H4 (cell line): ENCODE measurements around the gene C20orf144. TPM values are rescaled to one million over a fixed set of nuclear protein-coding genes. Genes with fewer than 3 reads are reported as not detected.
"Not testable (repeated sequence)": the region's sequence is repeated elsewhere in the genome, so short reads cannot be mapped to it uniquely, and the experiment has no call there.

ENCODE experiments used
- DNase-seq: peaks from one replicate; pipeline ENCODE4 v3.0.0-alpha.2; 2015; ENCODE audit warnings: low spot score
- total RNA-seq: library from RNA; depleted of rRNA; stranded (reverse); fragments of >200 nt; shearing (Covaris generic); gene quantifications from 2 replicates; pipeline ENCODE4 v1.2.3, GENCODE V29; 2014; rRNA removed

C20orf144 gene
- total RNA-seq, 1 experiment from 2014 or later = not detected

DNA sequence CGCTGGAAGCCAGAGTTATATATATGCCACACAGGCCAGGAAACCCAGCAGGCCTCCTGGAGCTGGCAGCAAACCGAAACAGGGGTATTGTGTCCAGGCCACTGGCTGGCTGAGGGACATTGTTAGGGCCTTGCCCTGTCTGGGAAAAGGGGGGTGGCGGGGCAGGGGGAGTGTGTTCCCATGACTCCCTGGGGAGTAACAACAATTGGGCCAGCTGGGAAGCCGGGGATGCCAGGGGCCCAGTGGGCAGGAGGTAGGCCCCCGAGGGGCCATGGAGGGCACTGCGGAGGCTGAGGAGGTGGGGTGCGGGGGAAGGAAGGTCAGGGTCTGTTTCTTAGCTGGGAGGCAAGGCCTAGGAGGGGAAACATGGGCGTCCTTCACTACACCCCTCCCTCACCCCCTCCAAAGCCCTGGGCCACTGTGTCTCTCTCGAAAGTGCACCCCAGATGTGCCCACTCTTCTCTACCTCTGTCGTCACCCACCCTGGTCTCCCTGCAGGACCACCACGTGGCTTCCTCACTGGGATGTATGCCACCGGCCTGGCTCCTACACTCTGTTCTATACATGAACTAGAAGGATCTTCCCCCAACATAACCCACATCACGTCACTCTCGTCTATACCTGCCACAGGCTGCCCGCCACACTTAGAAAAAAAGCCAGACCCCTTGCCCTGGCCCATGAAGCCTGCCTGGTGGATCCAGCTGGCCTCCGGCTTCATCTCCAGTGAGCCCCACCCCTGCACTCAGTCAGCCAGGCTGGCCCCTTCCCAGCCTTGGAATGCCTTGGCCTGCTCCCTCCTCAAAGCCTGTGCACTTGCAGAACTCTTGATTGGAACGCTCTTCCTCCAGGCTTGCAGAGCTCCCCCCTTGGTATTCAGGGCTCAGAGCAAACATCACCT, 31.9 kb downstream of the C20orf144 start:
- no peak for DNase-seq

DNA sequence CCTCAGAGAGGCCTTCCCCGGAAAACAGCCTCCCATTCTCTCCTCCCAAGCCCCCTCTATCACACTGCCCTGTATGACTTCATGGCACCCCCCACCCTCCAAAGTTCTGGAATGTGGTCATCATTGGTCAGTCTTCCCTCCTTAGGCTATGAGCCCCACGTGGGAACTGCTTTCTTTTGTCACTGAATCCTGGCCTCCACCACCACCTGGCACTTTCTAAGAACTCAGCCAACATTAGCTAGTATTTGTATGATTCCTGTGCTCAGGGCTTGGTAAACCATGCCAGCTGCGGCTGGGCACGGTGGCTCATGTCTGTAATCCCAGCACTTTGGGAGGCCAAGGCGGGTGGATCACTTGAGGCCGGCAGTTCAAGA, 32.5 kb downstream of the C20orf144 start:
- no peak for DNase-seq

DNA sequence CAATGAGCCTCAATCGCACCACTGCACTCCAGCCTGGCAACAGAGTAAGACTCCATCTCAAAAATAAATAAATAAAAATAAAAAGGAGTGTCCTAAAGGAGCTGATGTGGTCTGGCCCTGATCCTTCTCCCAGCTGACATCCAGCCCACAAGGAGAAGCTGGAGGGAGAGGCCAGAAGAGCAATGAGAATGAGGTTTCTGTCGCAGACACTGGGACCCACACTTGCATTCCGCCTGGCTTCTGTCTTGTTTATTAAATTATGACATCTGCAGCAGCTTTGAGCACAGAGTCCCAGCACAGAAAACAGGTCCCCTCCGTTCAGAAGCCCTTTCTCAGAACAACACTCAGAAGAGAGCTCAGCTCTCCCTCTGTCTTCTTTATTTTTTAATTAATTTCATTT, 34.3 kb downstream of the C20orf144 start:
- no peak for DNase-seq

DNA sequence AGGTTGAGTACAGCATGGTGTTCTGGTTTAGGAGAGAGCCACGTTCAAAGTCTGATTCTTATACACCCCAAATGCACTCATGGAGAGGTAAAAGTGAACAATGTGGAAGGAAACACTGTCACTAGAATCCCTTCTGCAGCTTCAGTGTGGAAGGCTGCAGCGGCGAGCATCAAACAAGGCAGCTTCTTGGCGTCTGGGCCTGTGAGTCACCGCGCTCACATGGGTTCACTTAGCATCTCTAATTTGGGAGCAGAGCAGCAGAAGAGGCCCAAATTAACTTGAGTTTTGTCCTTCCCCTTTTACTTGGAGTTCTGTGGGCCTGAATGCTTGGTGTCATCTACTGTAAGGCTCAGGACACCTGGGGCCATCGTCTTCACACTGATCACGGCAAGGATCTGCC, 35.0 kb downstream of the C20orf144 start:
- no peak for DNase-seq

DNA sequence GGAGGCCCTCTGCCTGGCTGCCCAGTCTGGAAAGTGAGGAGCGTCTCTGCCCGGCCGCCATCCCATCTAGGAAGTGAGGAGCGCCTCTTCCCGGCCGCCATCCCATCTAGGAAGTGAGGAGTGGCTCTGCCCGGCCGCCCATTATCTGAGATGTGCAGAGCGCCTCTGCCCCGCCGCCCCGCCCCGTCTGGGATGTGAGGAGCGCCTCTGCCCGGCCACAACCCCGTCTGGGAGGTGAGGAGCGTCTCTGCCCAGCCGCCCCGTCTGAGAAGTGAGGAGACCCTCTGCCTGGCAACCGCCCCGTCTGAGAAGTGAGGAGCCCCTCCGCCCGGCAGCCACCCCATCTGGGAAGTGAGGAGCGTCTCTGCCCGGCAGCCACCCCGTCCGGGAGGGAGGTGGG, 36.8 kb downstream of the C20orf144 start:
- DNase-seq = not testable (repeated sequence)

DNA sequence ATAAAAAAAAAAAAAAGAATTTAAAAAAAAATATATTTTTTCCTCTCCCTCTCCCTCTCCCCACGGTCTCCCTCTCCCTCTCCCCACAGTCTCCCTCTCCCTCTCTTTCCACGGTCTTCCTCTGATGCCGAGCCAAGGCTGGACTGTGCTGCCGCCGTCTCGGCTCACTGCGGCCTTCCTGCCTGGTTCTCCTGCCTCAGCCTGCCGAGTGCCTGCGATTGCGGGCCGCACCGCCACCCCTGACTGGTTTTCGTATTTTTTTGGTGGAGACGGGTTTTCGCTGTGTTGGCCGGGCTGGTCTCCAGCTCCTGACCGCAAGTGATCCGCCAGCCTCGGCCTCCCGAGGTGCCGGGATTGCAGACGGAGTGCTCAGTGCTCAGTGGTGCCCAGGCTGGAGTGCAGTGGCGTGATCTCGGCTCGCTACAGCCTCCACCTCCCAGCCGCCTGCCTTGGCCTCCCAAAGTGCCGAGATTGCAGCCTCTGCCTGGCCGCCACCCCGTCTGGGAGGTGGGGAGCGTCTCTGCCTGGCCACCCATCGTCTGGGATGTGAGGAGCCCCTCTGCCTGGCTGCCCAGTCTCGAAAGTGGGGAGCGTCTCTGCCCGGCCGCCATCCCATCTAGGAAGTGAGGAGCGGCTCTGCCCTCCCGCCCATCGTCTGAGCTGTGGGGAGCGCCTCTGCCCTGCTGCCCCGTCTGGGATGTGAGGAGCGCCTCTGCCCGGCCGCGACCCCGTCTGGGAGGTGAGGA, 38.7 kb downstream of the C20orf144 start:
- not testable (repeated sequence) for DNase-seq

DNA sequence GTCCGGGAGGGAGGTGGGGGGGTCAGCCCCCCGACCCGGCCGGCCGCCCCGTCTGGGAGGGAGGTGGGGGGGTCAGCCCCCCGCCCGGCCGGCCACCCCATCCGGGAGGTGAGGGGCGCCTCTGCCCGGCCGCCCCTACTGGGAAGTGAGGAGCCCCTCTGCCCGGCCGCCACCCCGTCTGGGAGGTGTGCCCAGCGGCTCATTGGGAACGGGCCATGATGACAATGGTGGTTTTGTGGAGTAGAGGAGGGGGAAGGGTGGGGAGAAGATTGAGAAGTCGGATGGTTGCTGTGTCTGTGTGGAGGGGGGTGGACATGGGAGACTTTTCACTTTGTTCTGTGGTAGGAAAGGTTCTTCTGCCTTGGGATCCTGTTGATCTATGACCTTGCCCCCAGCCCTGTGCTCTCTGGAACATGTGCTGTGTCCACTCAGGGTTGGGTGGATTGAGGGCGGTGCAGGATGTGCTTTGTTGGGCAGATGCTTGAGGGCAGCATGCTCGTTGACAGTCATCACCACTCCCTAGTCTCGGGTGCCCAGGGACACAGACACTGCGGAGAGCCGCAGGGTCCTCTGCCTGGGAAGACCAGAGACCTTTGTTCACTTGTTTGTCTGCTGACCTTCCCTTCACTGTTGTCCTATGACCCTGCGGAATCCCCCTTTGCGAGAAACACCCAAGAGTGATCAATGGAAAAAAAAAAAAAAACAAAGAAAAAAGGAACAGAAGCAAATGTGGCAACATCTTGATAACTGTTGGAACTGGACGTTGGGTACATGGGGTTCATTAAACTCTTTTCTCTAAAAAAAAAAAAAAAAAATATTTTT, 39.7 kb downstream of the C20orf144 start:
- no peak for DNase-seq

DNA sequence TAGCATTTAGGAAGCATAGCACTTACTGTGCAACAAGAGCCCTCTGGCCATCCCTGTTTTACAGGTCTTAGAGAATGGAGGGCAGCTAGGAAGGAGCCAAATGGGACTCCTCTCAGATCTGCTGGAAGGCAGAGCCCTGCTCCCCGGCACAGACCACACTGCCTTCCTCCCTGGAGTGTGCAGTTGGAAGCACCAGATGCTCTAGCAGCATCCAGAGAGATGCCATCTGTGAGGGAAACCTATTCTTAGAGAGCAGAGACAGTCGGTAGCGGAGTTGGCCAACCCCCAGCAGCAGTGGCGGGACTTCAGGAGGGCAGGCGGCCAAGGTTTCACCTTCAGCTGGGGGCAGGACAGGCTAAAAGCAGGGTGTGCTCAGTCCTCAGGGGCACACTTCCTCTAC, 40.7 kb downstream of the C20orf144 start:
- no peak for DNase-seq

DNA sequence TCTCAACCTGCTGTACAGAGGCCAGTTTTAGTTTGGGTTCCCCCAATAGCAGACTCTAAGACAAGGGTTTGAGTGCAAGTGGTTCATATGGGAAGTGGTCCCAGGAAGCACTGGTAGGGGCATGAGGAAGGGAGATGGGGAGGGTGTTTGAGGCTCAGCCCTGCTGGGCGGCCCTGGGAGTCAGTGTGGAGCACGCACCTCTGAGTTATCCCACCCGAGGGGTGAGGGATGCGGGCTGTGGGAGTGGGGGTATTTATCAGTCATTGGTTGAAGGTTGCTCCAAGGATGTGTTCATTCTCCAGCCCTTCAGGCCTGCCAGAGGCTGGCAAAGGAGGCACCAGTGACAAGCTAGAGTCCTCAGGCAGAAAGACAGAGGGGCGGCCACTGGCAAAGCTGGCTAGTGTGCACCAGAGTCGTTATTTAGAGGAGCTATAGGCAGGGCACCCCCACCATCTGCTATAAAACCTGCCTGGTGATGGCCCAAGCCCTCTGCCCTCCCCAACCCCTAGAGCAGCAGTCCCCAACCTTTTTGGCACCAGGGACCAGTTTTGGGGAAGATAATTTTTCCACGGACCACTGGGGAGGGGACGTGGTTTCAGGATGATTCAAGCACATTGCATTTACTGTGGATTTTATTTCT, 41.5 kb downstream of the C20orf144 start:
- no peak for DNase-seq

DNA sequence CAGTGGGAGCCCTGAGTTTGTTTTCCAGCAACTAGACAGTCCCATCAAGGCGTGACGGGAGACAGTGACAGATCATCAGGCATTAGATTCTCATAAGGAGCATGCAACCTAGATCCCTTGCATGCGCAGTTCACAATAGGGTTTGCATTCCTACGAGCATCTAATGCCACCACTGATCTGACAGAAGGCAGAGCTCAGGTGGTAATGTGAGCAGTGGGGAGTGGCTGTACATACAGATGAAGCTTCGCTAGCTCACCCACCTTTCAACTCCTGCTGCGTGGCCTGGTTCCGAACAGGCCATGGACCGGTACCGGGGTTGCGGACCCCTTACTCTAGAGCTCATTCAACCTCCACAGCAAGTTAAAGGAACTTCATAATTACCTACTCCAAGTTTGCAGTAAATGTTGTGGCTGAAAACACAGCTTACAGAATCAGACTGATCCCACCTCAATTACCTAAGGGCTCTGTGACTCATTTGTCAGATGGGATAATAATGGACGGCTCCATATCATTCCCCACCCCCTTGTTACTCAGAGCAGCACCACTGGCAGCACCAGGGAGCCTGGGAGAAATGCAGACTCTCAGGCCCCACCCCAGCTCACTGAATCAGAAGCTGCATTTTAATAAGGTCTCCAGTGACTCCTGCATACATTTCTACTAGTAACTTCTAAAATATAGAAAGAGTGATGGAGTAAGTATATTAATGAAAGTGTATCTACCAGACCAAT, 42.2 kb downstream of the C20orf144 start:
- DNase-seq = no peak

DNA sequence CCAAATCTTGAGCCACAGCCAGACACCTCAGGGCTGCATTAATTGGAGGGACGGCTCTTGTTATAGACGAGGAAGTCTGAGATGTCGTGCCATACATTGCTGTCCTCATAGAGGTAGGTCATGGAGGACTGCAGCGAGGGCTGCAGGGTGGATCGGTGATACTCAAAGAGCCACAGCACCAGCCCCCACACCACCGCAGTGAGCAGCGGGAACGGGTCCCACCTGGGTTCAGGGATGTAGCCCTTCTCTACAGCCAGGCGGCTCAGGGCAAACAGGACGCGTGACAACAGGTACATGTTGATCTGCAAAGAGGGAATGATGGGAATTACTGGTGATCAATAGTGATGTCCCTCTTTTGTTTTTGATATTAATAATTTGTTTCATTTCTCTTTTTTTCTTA, 45.5 kb downstream of the C20orf144 start:
- no peak for DNase-seq

DNA sequence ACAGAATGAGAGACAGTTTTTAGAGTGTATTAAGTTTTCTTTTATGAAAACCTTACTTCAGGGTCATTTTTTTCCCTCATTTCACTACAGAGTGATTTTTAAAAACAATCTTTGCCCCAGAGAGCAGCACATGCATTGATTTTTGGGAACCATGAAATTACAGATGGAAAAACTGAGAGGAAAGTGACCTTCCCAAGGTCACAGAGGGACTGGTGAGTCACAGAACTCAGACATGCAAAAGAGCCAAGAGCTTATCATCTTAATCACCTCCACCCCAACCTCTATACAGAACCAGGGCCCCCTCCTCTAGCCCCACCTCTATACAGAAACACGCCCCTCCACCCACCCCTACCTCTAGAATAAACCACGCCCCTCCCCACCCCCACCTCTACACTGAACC, 47.3 kb downstream of the C20orf144 start:
- no peak for DNase-seq

DNA sequence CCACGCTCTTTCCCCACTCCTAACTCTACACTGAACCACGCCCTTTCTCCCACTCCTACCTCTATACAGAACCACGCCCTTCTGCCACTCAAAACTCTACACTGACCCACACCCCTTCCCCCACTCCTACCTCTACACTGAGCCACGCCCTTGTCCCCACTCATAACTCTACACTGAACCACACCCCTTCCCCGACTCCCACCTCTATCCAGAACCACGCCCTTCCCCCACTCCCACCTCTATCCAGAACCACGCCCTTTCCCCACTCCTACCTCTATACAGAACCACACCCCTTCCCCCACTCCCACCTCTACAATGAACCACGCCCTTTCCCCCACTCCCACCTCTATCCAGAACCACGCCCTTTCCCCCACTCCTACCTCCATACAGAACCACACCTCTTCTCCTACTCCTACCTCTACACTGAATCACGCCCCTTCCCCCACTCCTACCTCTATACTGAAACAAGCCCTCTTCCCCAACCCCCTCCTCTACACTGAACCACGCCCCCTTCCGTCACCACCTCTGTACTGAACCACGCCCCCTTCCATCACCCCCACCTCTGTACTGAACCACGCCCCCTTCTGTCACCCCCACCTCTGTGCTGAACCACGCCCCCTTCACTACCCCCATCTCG, 47.9 kb downstream of the C20orf144 start:
- no peak for DNase-seq

DNA sequence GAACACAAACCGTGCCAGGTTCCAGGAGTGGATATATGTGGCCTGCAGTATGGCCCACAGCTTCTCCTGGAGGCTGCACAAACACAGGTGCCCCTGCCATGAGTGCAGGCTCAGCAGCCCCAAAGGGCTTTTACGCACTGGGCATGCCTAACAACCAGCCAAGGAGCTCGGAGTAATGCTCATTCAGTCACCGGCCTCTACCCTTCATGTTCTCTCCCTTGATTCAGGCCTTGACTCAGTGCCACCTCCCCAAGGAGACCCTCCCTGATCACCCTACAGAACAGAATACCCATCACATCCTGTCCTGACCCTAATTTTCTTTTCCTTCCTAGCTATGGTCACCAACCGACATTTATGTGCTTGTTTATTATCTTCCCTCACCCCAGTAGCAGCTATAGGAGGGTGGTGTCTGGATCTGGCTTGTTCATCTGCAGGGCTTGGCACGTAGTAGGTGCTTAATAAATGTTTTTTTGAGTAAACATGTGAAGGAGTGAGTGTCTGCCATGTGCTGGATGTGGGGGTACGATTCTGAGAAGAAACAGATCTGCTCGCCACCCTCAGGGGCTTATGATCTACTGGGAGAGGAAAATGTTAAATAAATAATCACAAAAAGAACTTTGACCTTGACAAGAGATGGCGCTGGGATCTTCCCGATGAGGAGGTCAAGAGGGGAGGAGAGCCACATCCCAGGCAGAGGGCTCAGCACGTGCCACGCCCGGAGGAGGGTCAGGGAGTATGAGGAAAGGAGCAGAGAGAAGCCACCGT, 48.7 kb downstream of the C20orf144 start:
- no peak for DNase-seq

DNA sequence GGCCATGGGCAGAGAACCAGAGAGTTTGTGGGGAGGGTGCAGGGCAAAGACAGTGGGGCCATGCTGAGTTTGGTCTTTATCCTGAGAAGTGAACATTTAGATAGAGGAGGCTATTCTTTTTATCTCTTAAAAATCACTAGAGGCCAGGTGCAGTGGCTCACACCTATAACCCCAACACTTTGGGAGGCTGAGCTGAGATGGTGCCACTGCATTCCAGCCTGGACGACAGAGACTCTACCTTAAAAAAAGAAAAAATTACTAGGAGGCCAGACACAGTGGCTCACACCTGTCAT, 49.3 kb downstream of the C20orf144 start:
- DNase-seq = no peak

Other genes starting within 250 kb of the C20orf144 start
- 9.2 and 12.5 TPM in 2 replicates for gene SNTA1, start 218.6 kb upstream of the C20orf144 start, total RNA-seq
- 3.6 and 4.7 TPM in 2 replicates for gene CBFA2T2, start 172.2 kb upstream of the C20orf144 start, total RNA-seq
- gene ACTL10, start 4.6 kb downstream of the C20orf144 start, total RNA-seq = not detected in 2 replicates
- 15.8 and 22.5 TPM in 2 replicates for gene NECAB3, start 12.1 kb downstream of the C20orf144 start, total RNA-seq
- gene E2F1, start 24.1 kb downstream of the C20orf144 start, total RNA-seq = 15.1 and 17.0 TPM in 2 replicates
- gene PXMP4, start 58.0 kb downstream of the C20orf144 start, total RNA-seq = 2.5 TPM in 2 replicates
- gene ZNF341, start 69.7 kb downstream of the C20orf144 start, total RNA-seq = 0.68 and 0.81 TPM in 2 replicates
- 25.7 and 36.2 TPM in 2 replicates for gene CHMP4B, start 149.0 kb downstream of the C20orf144 start, total RNA-seq